Caki2 (cell line): Measurements from ENCODE around the gene SDCCAG8. TPM values are rescaled to one million over a fixed set of nuclear protein-coding genes. Genes with fewer than 3 reads are reported as not detected.
"Not testable (repeated sequence)": the region's sequence is repeated elsewhere in the genome, so short reads cannot be mapped to it uniquely, and the experiment has no call there.

Experiments used
- DNase-seq: peaks from one replicate; pipeline ENCODE4 v3.0.0-alpha.2; 2015; ENCODE audit warnings: low read depth
- in situ Hi-C: cut with HindIII; loops from 2 replicates; pipeline ENCODE4 v1.10.0; 2016; ENCODE audit warnings: low sequenced_read_pairs, low pct_unique_long_range_greater_than_20kb, mixed read lengths
- total RNA-seq: library from RNA; depleted of rRNA; stranded (reverse); fragments of >200 nt; shearing (Covaris generic); gene quantifications from 2 replicates; pipeline ENCODE4 v1.2.3, GENCODE V29; 2014; ENCODE audit warnings: low replicate concordance; rRNA removed

Gene SDCCAG8
- 14.2 and 22.2 TPM in 2 replicates for total RNA-seq

DNA sequence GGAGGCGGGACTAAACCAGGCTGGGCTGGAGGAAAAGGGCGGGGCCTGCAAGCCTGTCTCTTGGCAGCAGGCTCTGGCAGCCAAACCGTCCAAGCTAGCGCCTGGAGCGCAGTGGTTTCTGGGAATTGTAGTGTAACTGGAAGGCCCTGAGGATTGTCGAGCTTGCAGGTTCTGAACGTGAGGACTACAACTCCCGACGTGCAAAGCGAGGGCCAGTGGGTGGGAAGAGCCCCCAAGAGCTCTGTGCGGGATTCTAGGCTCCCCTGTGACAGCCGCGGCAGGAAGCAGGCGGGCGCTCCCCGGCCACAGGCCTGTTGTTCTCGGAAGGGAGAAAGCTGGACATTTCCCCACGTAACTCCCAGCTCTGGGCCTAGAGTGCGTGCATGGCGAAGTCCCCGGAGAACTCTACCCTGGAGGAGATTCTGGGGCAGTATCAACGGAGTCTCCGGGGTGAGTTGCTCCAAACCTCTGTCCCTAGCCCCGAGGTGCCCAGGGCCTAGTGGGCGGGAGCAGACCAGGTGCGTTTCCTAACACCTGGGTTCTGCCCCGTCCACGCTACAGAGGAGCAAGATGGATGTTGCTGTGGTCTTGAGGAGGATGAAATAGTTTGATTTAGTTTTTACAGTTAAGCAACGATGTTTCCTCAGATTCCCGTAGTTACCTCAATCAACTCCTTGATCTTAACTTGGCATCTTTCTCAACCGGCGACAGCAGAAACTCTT lies at the start of gene SDCCAG8:
TSS of gene SDCCAG8 (plus strand) at position 251 of the 722 bp plus-strand sequence. CDS start at position 384, 133 bp downstream.
- in situ Hi-C loops = no loop called here
- DNase-seq = peak; percentile 98

DNA sequence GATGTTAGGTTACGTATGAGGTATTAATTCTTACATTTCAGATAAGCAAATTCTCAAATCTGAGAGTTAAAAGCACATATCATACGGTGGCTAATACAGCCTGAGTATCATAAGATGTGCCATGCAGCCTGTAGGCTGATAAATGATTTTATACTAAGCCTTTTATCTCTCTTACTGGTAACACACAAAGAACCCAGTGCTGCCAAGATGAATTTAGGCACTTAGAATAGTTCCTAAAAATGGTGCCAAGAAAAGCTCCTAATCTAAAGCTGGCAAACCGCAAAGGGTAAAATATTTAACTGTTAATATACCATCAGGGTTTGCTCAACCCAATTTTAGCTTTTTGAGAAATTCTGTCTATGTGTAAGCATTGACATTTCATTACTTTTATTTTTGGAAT lies 43.9 kb upstream of the SDCCAG8 start:
- in situ Hi-C loops, DNase-seq: not testable (repeated sequence)

DNA sequence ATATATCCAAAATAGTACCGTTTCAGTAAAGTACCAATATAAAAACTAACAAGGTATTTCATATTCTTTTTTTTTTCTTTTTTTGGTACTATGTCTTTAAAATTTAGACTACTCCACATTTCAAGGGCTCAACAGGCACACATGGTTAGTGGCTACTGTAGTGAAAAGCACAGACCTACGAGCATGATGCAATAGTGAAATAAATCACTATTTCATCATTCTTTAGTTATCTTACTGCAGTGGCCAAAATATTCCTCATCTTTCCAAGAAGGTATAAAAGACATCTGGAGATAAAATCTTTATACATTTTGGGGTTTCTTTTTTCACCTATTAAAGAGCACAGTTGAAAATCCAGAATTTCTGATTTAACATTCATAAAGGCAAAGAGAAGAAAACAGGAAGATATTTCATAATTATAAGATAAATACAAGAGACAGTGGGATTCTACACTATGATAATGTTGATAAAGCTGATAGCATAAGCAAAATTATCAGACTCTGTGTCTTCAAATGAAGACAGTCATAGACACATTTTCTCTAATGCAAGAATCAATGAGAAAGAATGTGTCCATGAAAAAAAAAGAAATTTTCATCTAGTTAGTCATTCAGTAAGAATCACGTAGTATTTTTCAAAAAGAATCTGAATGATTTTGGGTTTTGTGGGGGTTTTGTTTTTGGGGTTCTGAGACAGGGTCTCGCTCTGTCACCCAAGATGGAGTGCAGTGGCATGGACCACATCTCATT lies 42.6 kb upstream of the SDCCAG8 start:
- DNase-seq = no peak
- in situ Hi-C loops = no loop called here

DNA sequence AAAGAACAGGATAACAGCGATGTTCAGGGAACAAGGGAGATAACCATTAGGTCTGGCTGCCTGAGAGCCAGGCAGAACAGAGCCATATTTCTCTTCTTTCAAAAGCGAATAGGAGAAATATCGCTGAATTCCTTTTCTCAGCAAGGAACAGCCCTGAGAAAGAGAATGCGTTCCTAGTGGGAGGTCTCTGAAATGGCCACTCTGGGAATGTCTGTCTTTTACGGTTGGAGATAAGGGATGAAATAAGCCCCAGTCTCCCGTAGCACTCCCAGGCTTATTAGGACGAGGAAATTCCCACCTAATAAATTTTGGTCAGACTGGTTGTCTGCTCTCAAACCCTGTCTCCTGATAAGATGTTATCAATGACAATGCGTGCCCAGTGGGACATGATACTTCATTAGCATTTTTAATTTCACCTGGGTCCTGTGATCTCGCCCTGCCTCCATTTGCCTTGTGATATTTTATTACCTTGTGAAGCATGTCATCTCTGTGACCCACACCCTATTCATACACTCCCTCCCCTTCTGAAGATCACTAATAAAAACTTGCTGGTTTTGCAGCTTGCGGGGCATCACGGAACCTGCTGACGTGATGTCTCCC lies 40.5 kb upstream of the SDCCAG8 start:
- in situ Hi-C loops, DNase-seq: not testable (repeated sequence)

DNA sequence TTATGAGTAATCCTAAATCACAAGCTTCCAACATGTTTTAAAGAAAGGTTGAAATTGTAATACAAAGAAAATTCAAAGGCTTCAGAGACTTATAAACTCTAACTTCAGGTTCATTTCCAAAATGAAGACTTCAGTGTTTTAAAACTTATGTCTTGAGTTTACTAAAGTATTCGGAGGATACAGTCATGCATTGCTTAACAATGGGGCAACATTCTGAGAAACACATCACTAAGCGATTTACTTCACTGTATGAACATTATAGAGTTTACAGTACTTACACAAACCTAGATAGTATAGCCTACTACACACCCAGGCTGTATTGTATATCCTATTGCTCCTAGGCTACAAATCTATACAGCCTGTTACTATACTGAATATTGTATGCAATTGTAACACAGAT lies 39.1 kb upstream of the SDCCAG8 start:
- no peak for DNase-seq
- in situ Hi-C loops = no loop called here

DNA sequence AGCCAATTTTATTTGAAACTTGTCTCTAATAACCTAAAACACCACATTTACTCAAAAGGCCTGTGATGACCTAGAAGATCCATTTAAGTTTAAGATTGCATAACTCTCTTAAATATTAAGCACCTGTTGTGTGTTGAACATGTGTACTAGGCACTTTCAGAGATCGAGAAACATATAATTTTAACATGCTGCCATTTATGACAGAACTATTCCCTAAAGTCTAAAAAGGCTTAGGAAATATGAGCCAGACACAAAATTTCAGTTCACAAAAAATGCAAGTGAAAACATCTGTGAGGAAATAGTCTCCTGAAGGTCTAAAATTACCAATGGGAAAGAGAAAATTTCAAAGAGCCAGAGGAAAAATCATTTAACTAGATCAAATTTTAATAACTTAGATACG lies 38.5 kb upstream of the SDCCAG8 start:
- in situ Hi-C loops = no loop called here
- no peak for DNase-seq

DNA sequence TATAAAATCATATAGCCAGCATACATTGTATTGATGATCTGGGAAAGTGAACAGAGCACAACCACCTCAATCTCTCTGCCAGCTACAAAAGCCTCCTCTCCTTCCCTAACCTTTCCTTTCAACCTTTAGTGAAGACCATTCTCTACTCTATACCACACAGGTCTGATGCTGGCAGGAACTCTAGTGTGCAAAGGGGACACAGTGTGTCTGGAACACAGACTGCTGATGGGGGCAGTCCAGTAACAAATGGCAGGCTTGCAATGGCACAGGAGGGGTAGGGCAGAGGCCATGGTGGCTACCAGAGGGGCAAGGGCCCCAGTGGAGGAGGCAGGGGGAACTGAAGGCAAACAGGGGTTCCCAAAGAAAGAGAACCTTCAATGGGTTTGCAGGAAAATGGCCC lies 37.8 kb upstream of the SDCCAG8 start:
- in situ Hi-C loops = no loop called here
- no peak for DNase-seq

DNA sequence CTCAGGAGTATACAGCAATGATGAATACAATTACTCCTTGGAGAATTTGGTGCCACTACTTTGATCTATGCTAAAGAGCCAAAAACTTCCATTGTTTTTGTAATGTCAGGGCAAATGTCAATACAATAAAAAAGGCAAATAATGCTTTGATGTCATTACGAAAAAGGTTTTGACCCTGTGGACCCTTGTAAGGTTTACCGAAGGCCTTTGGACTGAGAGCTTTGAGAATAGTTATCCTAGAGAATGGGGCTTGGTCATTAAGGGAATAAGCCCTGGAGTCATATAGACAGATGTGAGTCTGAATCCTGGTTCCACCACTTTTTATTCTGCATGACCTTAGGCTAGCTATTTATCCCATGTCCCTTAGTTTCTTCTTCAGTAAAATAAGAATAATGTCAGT lies 28.2 kb upstream of the SDCCAG8 start:
- in situ Hi-C loops = no loop called here

DNA sequence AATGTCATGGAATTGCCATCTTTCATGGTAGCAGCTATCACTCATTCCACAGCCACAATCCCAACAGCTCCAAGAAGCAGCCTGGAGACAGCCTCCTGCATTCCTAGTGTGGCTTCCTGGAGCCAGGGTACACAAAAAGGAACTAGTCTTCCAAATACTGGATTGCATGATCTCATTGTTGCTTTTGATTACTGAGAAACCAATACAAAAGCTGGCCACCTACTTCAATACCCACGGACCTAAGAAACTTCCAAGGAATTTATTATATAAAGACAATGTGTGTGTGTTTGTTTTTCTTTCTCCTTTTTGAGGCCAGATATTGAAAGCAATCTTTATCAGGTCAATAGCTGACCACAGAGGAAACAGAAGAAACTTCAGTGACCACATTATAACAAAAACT lies 26.3 kb upstream of the SDCCAG8 start:
- DNase-seq = no peak
- in situ Hi-C loops = no loop called here

More for the DNA sequence above, 28.2 kb upstream of the SDCCAG8 start:
- no peak for DNase-seq

DNA sequence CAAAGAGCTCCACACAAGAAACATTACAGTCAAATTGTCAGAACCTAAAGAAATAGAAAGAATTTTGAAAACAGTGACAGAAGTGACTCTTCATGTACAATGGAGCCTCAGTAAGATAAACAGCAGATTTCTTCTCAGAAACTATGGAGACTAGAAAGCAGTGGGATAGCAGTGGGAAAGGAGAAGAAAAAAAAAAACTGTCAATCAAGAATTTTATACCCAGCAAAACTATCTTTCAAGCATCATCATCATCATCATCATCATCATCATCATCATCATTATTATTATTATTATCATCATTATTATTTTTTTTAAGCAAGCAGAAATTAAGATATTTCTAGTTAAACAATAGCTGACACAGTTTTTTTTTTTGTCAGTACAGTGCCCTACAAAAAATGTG lies 24.9 kb upstream of the SDCCAG8 start:
- DNase-seq = peak; percentile 33
- in situ Hi-C loops = no loop called here

DNA sequence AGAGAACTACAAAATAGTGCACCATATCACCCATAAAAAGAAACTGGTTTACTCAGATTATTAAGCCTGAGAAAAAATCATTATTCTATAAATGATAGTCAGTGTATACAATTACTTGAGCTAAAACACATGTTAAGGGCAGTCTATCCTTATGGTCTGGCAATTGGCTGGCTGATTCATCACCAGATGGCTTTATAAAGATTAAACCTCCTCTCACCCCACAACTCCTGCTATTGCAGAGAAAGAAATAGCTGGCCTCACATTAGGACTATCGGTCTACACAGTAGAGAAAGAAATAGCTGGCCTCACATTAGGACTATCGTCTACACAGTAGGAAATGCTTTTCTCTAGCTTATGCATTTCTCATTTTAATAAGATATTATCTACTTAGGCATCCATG lies 21.9 kb upstream of the SDCCAG8 start:
- in situ Hi-C loops = no loop called here

DNA sequence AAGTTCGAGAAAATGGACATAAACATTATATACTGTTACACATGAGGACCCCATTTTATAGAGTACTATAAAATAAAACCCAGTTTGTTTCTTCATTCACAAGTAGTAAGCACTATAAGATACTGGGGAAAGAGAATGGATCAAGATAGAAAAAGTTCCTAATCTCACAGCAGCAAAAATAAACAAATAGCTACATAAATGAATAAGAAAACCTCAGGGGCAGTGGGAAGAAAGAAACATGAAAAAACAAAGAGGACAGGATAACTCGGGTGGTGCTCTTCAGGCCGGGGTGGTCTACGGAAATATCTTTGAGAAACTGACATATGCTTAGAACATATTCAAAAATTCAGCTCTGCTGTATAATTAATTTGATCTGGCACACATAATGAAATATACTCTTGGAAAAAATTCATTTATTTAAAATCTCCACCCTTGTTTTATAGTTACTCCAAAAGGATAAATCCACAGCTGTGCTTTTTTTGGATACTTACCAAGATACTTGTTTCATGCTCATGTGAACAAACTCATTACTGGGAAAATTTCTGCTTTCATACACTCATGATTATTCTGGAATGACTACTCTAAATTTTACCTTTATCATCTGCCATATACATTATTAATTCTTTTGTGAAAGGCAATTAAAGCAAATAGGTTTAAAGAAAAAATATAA lies 20.7 kb upstream of the SDCCAG8 start:
- DNase-seq = no peak
- in situ Hi-C loops = no loop called here

More for the DNA sequence above, 21.9 kb upstream of the SDCCAG8 start:
- no peak for DNase-seq

DNA sequence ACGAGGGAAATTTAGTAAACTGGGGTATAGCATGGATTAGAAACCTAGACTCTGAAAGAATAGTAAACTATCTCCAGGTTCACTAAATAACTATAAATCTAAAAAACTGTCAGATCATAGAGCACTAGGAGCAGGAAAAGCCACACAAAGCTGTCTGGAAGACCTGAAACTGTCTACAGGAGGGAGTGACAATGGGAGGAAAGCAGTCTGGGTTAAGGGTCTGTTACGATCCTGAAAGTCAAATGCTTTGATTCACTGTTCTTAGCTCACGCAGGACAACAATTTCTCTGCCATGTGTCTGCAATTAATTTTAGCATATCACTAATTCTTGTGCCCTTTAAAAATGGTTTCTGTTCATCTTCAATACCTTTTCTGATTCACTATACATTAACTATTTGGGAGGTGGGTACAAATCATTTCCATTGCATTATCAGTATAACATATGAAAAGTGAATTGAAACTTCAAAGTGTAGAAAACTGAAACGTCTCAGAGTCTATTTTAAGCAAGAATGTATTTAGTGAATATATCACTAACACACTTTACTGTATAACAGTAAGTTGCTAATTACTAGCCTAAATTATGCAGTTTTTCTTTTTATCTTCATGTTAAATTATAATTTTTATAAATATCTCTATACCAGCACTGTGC lies 19.1 kb upstream of the SDCCAG8 start:
- in situ Hi-C loops = no loop called here
- DNase-seq = no peak

DNA sequence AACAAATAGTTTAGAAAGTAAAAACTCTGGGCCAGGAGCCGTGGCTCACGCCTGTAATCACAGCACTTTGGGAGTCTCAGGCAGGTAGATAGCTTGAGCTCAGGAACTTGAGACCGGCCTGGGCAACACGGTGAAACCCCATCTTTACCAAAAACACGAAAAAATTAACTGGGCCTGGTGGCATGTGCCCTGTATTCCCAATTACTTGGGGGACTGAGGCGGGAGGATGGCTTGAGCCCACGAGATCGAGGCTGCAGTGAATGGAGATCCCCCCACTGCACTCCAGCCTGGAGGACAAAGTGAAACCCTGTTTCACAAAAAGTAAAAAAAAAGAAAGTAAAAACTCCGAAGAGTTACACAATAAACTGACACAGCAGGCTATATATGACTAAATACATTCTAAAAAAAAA lies 11.4 kb upstream of the SDCCAG8 start:
- DNase-seq = no peak
- in situ Hi-C loops = no loop called here

DNA sequence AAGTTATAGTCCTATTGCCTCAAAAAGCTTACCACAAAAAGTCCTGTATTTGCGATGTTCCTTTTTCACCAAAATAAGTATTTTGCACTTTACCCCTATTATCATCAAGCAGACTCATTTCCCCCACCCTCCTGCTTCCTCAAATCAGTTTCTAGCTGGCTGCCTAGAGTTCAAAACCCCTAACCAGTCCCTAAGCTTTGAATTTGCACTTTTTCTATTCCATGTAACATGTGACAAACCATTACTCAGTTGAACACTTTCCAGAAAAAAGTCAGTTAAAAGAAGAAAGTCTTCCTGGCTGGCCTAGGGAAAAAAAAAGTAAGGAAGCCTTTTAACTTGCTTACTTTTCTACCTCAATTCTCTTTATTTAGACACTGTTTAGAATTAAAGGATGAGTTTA lies 8.9 kb upstream of the SDCCAG8 start:
- in situ Hi-C loops = no loop called here

DNA sequence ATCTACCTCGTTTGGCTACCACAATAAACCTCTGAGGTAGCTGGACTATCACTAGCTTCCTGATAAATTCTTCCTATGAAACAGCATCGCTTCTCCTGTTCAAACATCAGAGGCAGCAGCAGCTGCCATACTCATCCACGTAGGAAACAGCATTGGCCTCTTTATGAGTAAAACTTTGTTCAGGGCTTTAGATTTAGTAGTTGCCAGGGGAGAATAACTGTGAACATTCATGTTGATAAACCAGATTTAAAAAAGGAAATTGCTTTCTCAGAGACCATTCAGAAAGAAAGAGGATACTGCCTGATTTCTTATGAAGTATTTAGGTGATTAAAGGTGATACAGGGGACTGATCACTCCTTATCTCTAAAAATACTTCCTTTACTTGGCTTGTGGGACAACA lies 7.9 kb upstream of the SDCCAG8 start:
- in situ Hi-C loops = no loop called here
- DNase-seq = no peak

More for the DNA sequence above, 8.9 kb upstream of the SDCCAG8 start:
- no peak for DNase-seq

DNA sequence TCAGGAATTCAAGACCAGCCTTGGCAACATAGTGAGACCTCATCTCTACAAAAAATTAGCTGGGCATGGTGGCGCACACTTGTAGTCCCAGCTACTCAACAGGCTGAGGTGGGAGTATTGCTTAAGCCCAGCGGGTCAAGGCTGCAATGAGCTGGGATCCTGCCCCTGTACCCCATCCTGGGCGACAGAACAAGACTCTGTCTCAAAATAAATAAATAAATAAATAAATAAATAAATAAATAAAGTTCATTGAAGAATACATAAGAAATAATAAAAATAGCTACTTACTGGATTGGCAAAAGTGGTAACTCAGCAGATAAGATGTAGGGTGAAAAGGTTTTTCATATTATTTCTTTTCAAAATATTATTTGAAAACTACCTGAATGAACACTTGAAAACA lies 6.6 kb upstream of the SDCCAG8 start:
- DNase-seq = no peak
- in situ Hi-C loops = no loop called here

DNA sequence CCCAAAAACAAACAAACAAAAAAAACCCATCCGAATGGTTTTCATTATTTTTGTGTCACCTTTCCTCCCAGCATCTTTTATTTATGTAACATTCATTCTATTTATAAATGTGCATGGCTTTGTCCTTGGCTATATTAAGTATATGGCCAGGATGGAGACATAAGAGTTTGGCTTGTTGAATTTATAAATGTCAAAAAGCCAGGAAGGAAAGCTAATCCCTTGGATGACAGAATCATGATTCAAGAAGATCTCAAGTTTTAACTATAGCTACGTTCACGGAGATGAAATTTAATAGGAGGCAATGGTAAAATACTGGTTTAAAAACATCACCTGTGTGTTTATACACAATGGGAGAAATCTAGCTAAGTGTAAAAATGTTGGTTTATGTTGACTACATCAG lies 5.7 kb upstream of the SDCCAG8 start:
- in situ Hi-C loops = no loop called here
- DNase-seq = no peak
